Activated CD4-positive, alpha-beta T cell treated with anti-CD3 and anti-CD28 coated beads, Interleukin-10, Interleukin-2, amounts not matched to agents 100 ng/mL and 50 ng/mL, durations not matched to agents 16 hours and 8 hours (primary cell): ENCODE measurements around the gene MRPL12.

Experiments used
- DNase-seq: peaks from one replicate; pipeline ENCODE4 v3.0.0-alpha.2; 2020

The MRPL12 gene

DNA sequence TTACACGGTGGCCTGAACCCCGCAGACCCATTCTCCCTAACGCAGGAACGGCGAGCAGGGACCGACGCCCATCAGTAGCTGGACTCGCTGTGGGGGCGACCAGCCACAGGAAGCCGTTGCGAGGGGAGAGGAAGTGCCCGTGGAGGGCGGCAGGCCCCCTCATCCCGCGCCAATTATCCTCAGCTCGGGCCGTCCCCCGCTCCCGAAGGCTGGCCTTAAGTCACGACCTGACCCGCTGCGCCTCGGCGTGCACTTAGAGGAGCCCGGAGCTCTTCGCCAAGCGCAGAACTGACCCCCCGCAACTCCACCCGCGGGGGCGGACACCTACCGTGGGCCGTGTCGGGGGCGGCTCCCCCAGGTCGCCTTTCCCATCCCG lies 20.0 kb upstream of the MRPL12 start:
- DNase-seq = no peak

DNA sequence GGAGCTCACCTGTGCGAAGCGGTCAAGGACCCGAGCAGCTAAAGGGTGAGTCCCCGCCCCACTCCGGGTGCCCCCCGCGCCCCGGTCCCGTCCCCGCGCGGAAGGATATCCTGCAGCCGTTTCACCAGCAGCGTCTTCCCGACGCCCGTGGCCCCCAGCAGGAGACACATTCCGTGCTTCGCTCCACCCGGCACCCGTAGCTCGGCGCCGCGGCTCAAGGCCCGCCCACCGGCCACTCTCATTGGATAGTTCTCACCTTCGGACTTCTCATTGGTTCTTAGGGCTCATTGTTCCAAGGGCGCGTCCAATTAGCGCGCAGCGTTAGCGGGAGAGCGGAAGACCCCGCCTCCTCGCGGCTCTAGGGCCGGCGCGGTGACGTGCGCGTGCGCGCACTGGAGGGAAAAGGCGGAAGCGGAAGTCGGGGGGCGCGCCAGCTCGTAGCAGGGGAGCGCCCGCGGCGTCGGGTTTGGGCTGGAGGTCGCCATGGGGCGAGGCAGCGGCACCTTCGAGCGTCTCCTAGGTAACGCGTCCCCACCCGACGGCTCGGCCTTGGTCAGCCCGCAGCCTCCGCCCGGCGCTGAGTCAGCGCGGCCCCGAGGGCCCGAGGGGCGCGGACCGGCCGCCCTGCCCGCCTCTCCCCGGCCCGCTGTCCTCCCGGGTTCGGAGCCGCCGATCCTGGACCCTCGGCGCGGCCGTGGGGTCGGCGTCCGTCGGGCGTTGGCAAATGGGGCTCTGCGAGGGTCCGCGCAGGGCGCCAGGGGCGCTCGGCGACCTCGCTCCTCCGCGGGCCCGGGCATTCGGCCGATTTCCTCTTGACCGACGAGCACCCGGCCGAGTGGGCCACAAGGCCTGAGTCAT lies 19.4 kb upstream of the MRPL12 start, which contains the start of the genes ARL16 and HGS:
Gene ARL16, minus strand, starts transcription at position 214 of the 858 bp plus-strand sequence. Its CDS starts 44 bp downstream, at position 170.
Gene HGS, plus strand, starts transcription at position 428 of the 858 bp plus-strand sequence. Its CDS starts 56 bp downstream, at position 484.
- DNase-seq = peak; percentile 99

DNA sequence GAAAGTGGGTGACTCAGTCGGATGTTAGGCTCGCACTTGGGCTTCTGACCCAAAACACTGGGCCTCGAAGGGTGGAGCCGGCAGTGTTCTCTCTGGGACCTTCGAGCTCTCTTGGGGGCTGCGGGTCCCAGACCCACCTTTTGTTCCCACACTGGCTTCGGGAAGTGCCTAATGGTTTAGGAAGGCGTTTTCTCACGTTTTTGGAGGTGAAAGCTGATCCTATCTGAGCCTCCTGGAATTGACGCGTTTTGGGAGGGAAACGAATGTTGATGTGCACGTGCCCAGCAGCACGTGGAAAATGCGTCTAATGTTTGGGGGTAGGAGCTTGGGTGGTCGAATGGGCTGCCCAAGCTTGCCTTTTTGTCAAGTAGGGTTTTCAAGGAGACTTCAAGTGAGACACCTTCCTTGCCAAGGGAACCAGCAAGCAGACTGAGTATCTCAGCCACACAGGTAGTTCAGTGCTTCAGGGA lies 18.7 kb upstream of the MRPL12 start:
- peak; percentile 45 for DNase-seq

DNA sequence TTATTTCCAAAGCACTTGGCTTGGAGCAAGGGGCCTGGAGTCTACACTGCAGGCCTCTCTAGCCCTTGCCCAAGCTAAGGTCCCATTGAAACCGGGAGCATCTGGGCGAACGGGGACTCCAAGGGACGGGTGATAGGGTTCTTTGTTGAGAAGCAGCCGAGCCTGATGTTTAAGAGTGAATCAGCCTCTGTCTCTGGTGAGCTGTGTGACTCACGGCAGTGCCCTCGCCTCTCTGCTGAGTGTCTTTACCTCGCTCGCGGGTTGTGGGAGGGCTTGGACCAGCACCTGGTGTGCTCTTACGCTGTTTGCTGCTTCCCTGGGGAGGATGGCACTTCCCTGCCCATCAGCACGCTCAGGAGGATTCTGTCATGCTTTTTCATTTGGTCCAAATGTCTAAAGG lies 18.1 kb upstream of the MRPL12 start:
- DNase-seq = peak; percentile 55

DNA sequence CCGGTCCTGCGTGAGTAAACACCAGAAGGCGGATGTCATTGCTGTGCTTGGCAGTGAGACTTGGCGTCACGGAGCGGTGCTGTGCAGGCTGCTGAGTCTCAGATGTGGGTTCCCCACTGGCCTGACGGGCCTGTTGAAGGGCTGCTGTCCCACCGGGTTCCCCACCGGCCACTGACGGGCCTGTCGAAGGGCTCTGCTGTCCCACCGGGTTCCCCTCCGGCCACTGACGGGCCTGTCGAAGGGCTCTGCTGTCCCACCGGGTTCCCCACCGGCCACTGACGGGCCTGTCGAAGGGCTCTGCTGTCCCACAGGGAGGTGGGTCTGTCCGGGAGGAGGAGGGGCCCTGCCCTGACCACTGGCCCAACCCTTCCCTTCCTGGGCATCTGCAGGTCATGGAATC lies 16.6 kb upstream of the MRPL12 start:
- DNase-seq = no peak

DNA sequence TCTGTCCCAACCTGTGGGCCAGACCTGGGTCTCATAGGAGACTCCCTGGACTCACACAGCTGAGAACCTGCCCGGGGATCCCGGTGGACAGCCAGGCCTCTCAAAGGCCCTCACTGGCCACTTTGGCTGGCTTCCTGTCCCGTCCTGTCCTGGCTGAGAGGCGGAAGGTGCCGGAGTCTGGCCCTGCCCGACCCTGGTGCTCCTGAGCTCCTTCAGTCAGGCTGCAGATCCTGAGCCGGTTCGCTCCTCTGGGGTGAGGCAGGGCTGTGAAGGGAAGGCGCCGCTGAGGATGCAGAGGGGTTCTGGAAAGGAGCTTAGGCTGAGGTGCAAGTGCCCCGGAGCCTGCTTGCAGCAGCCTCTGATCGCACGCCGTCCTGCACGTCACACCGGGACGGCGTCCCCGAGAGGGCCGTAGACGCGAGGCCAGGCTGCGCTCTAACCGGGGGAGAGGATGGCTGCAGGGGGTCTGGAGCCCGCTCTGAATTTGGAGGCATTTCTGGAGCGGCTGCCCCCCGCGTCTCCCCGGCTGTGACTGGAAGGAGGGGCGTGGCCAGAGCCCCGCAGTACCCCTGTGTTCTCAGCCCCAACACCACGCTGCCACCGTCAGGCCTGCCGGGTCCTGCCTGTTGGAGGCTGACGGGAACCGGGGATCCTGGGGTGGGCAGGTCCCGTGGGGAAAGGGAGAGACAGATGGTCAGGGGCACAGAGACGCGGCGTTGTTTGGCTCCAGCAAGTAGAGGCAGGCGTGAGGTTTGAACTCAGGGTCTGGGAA lies 15.2 kb upstream of the MRPL12 start:
- no peak for DNase-seq

DNA sequence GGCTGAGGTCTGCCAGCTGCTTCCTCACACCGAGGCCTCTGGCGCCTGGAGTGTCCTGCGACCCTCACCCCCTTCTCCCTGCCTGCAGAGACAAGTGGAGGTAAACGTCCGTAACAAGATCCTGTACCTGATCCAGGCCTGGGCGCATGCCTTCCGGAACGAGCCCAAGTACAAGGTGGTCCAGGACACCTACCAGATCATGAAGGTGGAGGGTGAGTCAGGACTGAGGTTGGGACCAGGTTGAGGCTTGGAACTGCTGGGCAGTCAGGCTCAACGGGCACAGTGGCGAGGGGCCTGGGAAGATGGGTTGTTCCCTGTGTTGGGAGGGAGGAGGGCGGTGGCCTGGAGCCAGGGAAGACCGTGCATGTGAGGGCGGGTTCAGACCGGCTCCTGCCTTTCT lies 14.6 kb upstream of the MRPL12 start:
- DNase-seq = no peak

DNA sequence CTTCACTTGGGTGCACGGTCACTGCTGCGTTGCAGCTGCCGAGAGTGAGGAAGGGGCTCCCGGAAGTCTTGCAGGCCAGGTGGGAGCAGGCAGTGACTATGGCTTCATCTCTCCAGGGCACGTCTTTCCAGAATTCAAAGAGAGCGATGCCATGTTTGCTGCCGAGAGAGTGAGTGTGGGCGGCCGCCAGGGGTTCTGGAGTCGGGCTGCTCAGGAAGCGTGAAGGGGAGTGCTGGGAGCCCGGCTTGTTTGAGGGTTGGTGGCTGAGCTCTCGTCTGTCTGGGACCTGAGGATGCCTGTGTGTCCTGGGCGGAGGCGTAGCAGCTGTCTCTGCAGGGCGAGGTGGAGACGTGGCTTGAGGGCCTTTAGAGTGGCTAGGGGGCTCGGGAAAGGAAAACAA lies 13.1 kb upstream of the MRPL12 start:
- DNase-seq = no peak

DNA sequence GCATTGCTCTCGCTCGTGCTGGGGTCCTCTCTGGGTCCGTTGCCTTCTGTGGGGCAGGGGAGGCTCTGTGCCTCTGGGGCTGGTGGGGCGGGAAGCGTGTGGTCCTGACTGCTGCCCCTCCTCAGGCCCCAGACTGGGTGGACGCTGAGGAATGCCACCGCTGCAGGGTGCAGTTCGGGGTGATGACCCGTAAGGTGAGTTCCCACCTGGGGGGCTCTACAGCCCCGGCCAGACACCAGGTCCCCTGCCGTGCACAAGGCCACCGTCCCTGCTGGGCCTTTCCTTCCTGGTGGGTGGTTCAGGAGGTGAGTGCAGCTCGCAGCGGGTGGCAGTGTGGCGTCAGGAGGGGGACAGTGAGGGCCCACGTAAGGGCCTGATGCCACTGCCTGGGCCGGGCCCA lies 12.6 kb upstream of the MRPL12 start:
- no peak for DNase-seq

DNA sequence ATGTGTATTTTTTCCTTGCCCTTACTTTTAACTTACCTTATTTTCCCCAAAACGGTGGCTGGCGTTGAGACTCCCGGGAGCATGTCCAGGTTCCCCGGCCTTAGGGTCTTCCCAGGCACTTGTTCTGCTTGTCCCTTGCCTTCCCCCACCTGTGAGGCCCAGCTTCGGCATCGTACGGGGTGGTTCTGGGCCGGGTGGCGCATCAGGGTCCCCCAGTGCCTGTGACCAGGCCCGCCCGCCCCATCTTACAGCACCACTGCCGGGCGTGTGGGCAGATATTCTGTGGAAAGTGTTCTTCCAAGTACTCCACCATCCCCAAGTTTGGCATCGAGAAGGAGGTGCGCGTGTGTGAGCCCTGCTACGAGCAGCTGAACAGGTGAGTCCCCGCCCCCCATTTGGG lies 12.0 kb upstream of the MRPL12 start:
- DNase-seq = no peak

DNA sequence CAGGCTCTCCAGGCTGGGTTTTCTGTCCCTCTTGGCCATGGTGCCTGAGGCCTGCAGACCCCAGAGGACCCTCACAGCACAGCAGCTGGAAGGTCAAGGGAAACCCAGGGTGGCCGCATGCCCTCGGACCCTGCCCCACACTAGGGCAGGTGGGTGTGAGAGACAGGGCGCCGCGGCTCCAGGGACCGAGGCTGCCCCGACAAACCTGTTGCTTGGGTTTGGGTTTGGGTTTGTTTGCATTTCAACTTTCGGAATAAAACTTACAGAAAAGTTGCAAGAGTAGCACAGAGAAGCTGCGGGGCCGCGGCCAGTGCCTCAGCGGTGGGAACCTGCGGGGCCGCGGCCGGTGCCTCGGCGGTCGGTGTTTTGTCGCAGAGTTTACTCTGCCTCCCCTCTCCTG lies 11.6 kb upstream of the MRPL12 start:
- DNase-seq = no peak

DNA sequence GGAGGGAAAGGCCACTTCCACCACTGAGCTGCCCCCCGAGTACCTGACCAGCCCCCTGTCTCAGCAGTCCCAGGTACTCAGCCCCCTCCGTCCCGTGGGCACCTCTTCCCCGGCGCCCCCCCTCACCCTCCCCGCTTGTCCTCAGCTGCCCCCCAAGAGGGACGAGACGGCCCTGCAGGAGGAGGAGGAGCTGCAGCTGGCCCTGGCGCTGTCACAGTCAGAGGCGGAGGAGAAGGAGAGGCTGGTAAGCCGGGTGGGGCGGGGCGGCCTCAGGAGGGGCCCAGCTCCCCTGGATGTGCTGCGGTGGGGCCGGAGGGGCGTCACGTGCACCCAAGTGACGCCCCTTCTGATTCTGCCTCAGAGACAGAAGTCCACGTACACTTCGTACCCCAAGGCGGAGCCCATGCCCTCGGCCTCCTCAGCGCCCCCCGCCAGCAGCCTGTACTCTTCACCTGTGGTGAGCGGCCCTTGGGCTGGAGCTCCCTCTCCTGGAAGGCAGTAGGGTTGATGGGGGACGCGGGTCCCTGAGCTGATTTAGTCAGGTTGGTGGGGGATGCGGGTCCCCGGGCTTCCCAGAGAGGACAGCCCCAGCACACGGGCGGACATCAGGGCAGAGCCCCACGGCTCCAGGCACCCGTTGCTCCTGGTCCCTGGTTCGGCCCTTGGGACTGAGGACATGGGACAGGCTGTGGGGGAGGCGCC lies 9.5 kb upstream of the MRPL12 start:
- no peak for DNase-seq

DNA sequence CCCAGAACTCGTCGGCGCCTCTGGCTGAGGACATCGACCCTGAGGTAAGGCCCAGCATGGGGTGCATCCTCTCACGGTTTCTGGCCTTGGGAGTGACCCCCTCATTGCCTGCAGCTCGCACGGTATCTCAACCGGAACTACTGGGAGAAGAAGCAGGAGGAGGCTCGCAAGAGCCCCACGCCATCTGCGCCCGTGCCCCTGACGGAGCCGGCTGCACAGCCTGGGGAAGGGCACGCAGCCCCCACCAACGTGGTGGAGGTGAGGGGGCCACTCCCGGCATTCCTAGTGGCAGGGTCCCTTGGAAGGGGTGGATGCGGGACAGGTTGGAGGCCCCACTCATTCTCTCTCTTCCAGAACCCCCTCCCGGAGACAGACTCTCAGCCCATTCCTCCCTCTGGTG lies 8.4 kb upstream of the MRPL12 start:
- DNase-seq = no peak

DNA sequence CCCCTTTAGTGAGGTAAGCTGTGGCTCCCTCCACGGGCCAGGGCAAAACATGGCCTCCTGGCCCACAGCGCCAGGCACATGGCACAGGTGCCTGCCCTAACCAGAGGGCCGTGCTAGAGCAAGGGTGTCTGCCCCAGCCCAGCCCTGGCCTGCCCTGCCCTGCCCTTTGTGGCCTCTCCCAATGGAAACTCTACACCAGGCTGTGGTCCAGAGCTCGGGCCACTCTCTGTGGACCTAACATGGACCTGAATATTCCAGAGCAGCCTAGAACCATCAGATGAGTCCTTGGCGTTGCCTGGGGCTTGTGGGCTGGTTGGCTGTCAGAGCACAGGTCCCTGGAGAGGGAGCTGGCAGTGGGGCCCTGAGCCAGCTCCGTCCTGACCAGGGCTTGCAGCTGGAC lies 8.0 kb upstream of the MRPL12 start:
- no peak for DNase-seq

DNA sequence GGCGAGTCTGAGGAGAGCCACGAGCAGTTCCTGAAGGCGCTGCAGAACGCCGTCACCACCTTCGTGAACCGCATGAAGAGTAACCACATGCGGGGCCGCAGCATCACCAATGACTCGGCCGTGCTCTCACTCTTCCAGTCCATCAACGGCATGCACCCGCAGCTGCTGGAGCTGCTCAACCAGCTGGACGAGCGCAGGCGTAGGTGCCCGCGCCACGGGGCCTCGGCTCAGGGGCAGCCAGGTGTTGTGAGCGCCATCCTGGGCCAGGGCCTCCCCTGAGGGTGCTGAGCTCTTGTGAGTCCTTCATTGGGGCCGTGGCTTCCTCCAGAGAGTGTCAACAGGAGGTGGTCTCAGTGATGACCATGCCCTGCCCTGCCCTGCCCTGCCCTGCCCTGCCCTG lies 7.4 kb upstream of the MRPL12 start:
- no peak for DNase-seq

DNA sequence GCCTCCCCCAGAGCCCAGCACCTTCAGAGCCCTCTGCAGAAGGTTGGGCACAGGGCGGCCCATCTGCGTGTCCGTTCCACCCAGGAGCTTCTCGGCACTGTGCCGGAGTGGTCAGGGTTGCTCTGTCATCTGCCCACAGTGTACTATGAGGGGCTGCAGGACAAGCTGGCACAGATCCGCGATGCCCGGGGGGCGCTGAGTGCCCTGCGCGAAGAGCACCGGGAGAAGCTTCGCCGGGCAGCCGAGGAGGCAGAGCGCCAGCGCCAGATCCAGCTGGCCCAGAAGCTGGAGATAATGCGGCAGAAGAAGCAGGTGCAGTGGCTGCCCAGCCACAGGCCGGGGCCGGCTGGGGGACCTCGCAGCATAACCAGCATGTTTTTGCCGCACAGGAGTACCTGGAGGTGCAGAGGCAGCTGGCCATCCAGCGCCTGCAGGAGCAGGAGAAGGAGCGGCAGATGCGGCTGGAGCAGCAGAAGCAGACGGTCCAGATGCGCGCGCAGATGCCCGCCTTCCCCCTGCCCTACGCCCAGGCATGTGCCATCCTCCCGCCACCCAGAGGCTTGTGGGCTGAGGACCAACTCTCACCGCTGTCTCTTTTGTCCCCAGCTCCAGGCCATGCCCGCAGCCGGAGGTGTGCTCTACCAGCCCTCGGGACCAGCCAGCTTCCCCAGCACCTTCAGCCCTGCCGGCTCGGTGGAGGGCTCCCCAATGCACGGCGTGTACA lies 6.8 kb upstream of the MRPL12 start:
- DNase-seq = no peak

DNA sequence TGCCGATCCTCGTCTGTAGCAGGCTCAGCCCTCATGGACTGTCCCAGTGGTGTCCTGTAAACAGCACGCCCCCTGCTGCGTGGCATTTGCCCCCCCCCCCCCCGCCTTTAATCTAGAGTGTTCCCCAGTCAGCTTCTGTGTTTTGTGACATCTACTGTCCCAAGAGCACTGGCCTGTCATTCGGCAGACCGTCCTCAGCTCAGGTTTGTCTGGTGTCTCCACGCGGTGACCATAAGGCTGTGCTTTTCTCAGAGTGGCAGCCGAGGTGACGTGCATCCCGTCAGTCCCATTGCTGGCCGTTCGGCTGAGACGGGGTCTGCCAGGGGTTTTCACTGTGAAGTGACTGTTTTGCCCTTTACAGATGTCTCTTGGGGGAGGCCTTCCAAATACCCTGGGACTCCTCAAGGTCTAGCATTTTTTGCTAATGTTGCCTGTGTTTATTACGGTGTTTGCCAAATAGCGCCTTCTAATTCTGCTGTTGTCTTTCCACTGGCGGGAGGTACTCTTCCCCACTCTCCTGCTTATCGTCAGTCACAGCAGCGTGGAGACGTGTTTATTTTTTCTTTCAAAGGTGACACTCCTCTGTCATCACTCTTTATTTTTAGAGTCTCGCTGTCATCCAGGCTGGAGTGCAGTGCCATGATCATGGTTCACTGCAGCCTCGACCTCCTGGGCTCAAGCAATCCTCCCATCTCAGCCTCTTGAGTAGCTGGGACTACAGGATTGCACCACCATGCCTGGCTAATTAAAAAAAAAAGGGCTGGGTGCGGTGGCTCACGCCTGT lies 5.7 kb upstream of the MRPL12 start:
- no peak for DNase-seq

DNA sequence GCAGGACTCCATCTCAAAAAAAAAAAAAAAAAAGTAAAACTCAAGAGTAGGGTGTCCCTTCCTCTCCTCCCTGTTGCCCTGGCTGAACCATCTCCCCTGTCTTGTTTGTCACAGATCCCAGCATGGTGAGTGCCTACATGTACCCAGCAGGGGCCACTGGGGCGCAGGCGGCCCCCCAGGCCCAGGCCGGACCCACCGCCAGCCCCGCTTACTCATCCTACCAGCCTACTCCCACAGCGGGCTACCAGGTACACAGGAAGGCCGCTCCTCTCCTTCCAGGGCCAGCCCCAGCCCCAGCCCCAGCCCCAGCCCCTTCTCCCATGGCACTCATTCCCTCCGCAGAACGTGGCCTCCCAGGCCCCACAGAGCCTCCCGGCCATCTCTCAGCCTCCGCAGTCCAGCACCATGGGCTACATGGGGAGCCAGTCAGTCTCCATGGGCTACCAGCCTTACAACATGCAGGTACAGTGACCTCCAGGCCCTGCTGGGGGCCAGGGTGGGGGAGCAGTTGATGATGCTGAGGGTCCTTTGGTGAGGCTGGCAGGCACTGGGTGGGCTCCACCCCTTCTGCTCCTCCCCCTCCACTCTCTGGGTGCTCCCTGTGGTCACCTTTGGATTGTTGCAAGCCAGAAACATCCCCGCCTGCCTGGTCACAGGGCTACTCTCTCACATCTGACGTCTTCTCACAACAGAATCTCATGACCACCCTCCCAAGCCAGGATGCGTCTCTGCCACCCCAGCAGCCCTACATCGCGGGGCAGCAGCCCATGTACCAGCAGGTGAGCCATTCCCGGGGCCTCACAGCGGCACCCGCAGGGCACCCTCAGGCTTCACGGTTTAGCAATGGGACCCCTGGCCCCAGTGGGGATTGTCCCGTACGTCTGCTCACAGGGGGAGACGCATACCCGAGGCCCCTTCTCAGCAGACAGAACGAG lies 2.5 kb upstream of the MRPL12 start:
- DNase-seq = no peak

DNA sequence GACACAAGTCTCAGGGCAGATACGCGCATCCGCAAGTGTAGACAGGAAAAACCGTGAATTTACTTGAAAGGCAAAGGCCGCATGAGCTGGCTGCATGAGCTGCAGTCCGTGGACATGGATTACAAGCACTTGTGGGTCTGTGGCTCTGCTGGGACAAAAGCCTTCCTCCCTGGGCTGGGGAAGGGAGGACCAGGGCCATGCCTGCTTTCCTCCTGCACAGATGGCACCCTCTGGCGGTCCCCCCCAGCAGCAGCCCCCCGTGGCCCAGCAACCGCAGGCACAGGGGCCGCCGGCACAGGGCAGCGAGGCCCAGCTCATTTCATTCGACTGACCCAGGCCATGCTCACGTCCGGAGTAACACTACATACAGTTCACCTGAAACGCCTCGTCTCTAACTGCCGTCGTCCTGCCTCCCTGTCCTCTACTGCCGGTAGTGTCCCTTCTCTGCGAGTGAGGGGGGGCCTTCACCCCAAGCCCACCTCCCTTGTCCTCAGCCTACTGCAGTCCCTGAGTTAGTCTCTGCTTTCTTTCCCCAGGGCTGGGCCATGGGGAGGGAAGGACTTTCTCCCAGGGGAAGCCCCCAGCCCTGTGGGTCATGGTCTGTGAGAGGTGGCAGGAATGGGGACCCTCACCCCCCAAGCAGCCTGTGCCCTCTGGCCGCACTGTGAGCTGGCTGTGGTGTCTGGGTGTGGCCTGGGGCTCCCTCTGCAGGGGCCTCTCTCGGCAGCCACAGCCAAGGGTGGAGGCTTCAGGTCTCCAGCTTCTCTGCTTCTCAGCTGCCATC lies 1.7 kb upstream of the MRPL12 start:
- peak; percentile 46 for DNase-seq
